ENCODE measurements around the gene RTP3.

Gene RTP3

DNA sequence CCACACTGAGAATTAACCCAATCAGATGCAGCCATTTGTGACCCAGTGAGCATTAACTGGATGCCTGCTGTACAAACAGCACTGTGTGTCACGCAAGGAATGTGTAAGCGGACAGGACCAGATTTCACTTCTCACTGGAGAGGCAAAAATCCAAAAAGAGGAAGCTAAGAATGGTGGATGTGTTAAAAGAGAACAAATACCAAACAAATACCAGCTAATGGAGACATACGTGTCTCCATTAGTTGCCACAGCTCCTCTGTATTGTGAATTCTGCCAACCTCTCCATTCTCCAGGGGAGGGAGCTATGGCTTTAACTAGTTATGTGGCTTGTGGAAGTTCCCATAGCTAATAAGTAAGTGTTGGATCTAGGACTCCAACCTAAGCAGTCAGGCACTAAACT is 35.7 kb upstream of the RTP3 start:
- Histone ChIP-seq H3K9me3 (ENCODE audit: control insufficient read depth in 1 of 2, low read length in 2 of 2) (no peaks in the 10 kb centered on the region), H3K27ac (ENCODE audit: low read depth, low read length) (no peak overlapping the region), H3K36me3 (ENCODE audit: control insufficient read depth in 1 of 2, insufficient read depth in 2 of 2, low read length in 2 of 2) (no peaks in the 10 kb centered on the region), H3K4me3 (ENCODE audit: low read depth in 1 of 2, low read length in 2 of 2) (no peak overlapping the region), H3K9ac (ENCODE audit: low read depth in 1 of 2, low read length in 2 of 2) (no peak overlapping the region), H3K27me3 (ENCODE audit: control insufficient read depth in 1 of 2, insufficient read depth in 2 of 2, low read length in 2 of 2) (peaks cover 21 to 27% of the 10 kb centered on the region in 2 donors), H3K4me1 (ENCODE audit: control insufficient read depth in 1 of 2, insufficient read depth in 2 of 2, low read length in 2 of 2) (no peaks in the 10 kb centered on the region)

- H3K4me1 ChIP-seq (ENCODE audit: control insufficient read depth in 1 of 2, insufficient read depth in 2 of 2, low read length in 2 of 2) = no peaks in the 10 kb centered on the region
- H3K9me3 ChIP-seq (ENCODE audit: control insufficient read depth in 1 of 2, low read length in 2 of 2) = no peaks in the 10 kb centered on the region
- peaks cover 21 to 27% of the 10 kb centered on the region in 2 donors for H3K27me3 ChIP-seq (ENCODE audit: control insufficient read depth in 1 of 2, insufficient read depth in 2 of 2, low read length in 2 of 2)
- H3K27ac ChIP-seq (ENCODE audit: low read depth, low read length) = no peak overlapping the region
- H3K36me3 ChIP-seq (ENCODE audit: control insufficient read depth in 1 of 2, insufficient read depth in 2 of 2, low read length in 2 of 2) = no peaks in the 10 kb centered on the region
- H3K9ac ChIP-seq (ENCODE audit: low read depth in 1 of 2, low read length in 2 of 2) = no peak overlapping the region
- no peak overlapping the region for H3K4me3 ChIP-seq (ENCODE audit: low read depth in 1 of 2, low read length in 2 of 2)
These were observed 35.3 kb upstream of the RTP3 start for GRCh38 chr3:46462511-46462910.

- H3K9ac ChIP-seq (ENCODE audit: low read depth in 1 of 2, low read length in 2 of 2) = no peak overlapping the region
- H3K9me3 ChIP-seq (ENCODE audit: control insufficient read depth in 1 of 2, low read length in 2 of 2) = no peaks in the 10 kb centered on the region
- H3K27ac ChIP-seq (ENCODE audit: low read depth, low read length) = no peak overlapping the region
- H3K4me1 ChIP-seq (ENCODE audit: control insufficient read depth in 1 of 2, insufficient read depth in 2 of 2, low read length in 2 of 2) = no peaks in the 10 kb centered on the region
- H3K36me3 ChIP-seq (ENCODE audit: control insufficient read depth in 1 of 2, insufficient read depth in 2 of 2, low read length in 2 of 2) = no peaks in the 10 kb centered on the region
- H3K4me3 ChIP-seq (ENCODE audit: low read depth in 1 of 2, low read length in 2 of 2) = no peak overlapping the region
- H3K27me3 ChIP-seq (ENCODE audit: control insufficient read depth in 1 of 2, insufficient read depth in 2 of 2, low read length in 2 of 2) = peaks cover 21 to 27% of the 10 kb centered on the region in 2 donors
These were observed 34.5 kb upstream of the RTP3 start for GRCh38 chr3:46463120-46463867.

GRCh38 chr3:46463868-46464241 is 33.9 kb upstream of the RTP3 start:
- Histone ChIP-seq H3K9me3 (ENCODE audit: control insufficient read depth in 1 of 2, low read length in 2 of 2) (no peaks in the 10 kb centered on the region), H3K4me1 (ENCODE audit: control insufficient read depth in 1 of 2, insufficient read depth in 2 of 2, low read length in 2 of 2) (no peaks in the 10 kb centered on the region), H3K9ac (ENCODE audit: low read depth in 1 of 2, low read length in 2 of 2) (no peak overlapping the region), H3K36me3 (ENCODE audit: control insufficient read depth in 1 of 2, insufficient read depth in 2 of 2, low read length in 2 of 2) (no peaks in the 10 kb centered on the region), H3K4me3 (ENCODE audit: low read depth in 1 of 2, low read length in 2 of 2) (no peak overlapping the region), H3K27me3 (ENCODE audit: control insufficient read depth in 1 of 2, insufficient read depth in 2 of 2, low read length in 2 of 2) (peaks cover 21 to 27% of the 10 kb centered on the region in 2 donors), H3K27ac (ENCODE audit: low read depth, low read length) (no peak overlapping the region)

DNA sequence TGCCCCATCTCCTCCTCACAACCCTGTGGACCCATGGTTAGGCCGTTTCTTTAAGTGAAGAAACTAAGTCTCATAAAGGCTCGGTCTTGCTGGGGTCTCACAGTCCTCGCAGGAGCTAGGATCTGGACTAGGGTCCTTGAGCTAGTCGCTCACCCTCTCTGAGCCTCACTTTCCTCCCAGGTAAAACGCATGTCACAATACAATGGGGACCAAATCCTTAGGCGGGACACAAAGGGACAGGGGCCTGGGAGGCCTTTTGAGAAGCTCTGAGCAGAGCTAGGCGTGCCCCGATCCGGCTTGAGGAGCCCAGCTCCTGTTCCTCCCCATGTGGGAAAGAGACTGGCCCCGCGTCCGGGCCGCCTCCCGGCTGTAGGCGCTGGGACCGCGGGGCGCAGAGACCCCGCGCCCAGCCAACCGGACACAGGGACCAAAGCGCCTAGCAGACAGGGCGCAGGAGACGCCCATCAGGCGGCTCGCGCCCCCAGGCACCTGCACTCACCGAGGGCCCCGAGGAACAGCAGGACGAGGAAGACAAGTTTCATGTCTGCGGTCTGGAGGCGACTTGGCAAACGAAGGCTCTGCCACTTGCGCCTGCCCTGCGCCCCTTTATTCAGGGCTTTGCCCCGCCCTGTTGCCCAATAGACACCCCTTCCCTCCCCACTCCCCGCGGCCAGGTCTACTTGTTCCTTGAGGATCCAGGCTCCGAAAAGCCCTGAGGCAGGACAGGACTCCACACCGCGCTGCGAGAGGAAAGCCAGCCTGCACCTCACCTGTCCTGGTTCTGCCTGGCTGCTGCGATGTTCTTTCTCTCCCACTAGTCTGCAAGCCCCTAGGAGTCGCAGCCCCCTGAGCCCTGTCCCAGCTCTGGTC is 33.2 kb upstream of the RTP3 start, which contains the start of gene LTF:
LTF (minus strand) TSS at position 580 of the 870 bp plus-strand sequence; CDS start at position 542, 38 bp downstream.
- Histone ChIP-seq H3K4me1 (ENCODE audit: control insufficient read depth in 1 of 2, insufficient read depth in 2 of 2, low read length in 2 of 2) (no peaks in the 10 kb centered on the region), H3K27ac (ENCODE audit: low read depth, low read length) (no peak within 1 kb of the TSS), H3K27me3 (ENCODE audit: control insufficient read depth in 1 of 2, insufficient read depth in 2 of 2, low read length in 2 of 2) (peaks cover 21 to 27% of the 10 kb centered on the region in 2 donors), H3K4me3 (ENCODE audit: low read depth in 1 of 2, low read length in 2 of 2) (no peak within 1 kb of the TSS), H3K36me3 (ENCODE audit: control insufficient read depth in 1 of 2, insufficient read depth in 2 of 2, low read length in 2 of 2) (no peaks in the 10 kb centered on the region), H3K9me3 (ENCODE audit: control insufficient read depth in 1 of 2, low read length in 2 of 2) (no peaks in the 10 kb centered on the region), H3K9ac (ENCODE audit: low read depth in 1 of 2, low read length in 2 of 2) (no peak within 1 kb of the TSS)

DNA sequence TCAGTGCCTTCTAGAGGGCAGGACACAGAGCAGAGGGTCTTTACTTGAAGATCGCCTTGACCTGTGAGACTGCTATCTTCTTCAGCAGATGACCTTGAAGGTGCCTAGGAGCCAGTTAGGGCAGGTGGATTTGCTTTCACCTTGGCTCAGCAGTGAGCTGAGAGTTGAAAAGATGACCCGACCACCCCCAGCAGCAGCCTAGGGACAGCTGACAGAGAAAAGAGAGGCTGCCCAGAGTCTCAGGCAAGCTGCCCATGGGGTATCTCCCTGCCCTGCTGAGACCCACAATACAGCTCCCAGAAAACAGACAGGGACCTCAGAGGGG is 32.6 kb upstream of the RTP3 start:
- Histone ChIP-seq H3K27me3 (ENCODE audit: control insufficient read depth in 1 of 2, insufficient read depth in 2 of 2, low read length in 2 of 2) (peaks cover 21 to 27% of the 10 kb centered on the region in 2 donors), H3K27ac (ENCODE audit: low read depth, low read length) (no peak overlapping the region), H3K4me3 (ENCODE audit: low read depth in 1 of 2, low read length in 2 of 2) (no peak overlapping the region), H3K4me1 (ENCODE audit: control insufficient read depth in 1 of 2, insufficient read depth in 2 of 2, low read length in 2 of 2) (no peaks in the 10 kb centered on the region), H3K9ac (ENCODE audit: low read depth in 1 of 2, low read length in 2 of 2) (no peak overlapping the region), H3K36me3 (ENCODE audit: control insufficient read depth in 1 of 2, insufficient read depth in 2 of 2, low read length in 2 of 2) (no peaks in the 10 kb centered on the region), H3K9me3 (ENCODE audit: control insufficient read depth in 1 of 2, low read length in 2 of 2) (no peaks in the 10 kb centered on the region)

DNA sequence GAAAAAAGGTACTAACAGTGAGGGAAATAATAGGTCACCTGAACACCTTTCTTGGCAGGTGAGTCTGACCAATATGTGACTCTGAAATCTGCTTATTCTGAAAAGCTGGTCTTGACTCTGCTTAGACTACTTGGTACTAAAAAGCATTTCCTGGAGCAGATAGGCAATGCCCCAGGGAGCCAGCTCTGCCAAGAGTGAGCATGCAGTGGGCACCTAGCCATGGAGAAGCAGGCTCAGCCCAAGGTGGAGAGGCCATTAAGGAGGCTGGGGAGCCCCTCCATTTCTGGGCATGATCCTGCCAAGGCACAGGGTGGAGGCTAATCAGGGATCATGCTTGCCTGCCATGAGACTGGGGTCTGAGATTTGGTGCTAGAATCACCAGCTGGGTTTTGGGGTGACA is 31.5 kb upstream of the RTP3 start:
- Histone ChIP-seq H3K9ac (ENCODE audit: low read depth in 1 of 2, low read length in 2 of 2) (no peak overlapping the region), H3K27me3 (ENCODE audit: control insufficient read depth in 1 of 2, insufficient read depth in 2 of 2, low read length in 2 of 2) (peaks cover 21 to 27% of the 10 kb centered on the region in 2 donors), H3K27ac (ENCODE audit: low read depth, low read length) (no peak overlapping the region), H3K9me3 (ENCODE audit: control insufficient read depth in 1 of 2, low read length in 2 of 2) (no peaks in the 10 kb centered on the region), H3K36me3 (ENCODE audit: control insufficient read depth in 1 of 2, insufficient read depth in 2 of 2, low read length in 2 of 2) (no peaks in the 10 kb centered on the region), H3K4me1 (ENCODE audit: control insufficient read depth in 1 of 2, insufficient read depth in 2 of 2, low read length in 2 of 2) (no peaks in the 10 kb centered on the region), H3K4me3 (ENCODE audit: low read depth in 1 of 2, low read length in 2 of 2) (no peak overlapping the region)

- Histone ChIP-seq H3K4me1 (ENCODE audit: control insufficient read depth in 1 of 2, insufficient read depth in 2 of 2, low read length in 2 of 2) (no peaks in the 10 kb centered on the region), H3K27ac (ENCODE audit: low read depth, low read length) (no peak overlapping the region), H3K36me3 (ENCODE audit: control insufficient read depth in 1 of 2, insufficient read depth in 2 of 2, low read length in 2 of 2) (no peaks in the 10 kb centered on the region), H3K27me3 (ENCODE audit: control insufficient read depth in 1 of 2, insufficient read depth in 2 of 2, low read length in 2 of 2) (peaks cover 21 to 27% of the 10 kb centered on the region in 2 donors), H3K9me3 (ENCODE audit: control insufficient read depth in 1 of 2, low read length in 2 of 2) (no peaks in the 10 kb centered on the region), H3K4me3 (ENCODE audit: low read depth in 1 of 2, low read length in 2 of 2) (no peak overlapping the region), H3K9ac (ENCODE audit: low read depth in 1 of 2, low read length in 2 of 2) (no peak overlapping the region)
These were observed 30.8 kb upstream of the RTP3 start for GRCh38 chr3:46466871-46467403.

GRCh38 chr3:46467562-46467961 is 30.2 kb upstream of the RTP3 start:
- Histone ChIP-seq H3K9ac (ENCODE audit: low read depth in 1 of 2, low read length in 2 of 2) (no peak overlapping the region), H3K4me3 (ENCODE audit: low read depth in 1 of 2, low read length in 2 of 2) (no peak overlapping the region), H3K27ac (ENCODE audit: low read depth, low read length) (no peak overlapping the region), H3K9me3 (ENCODE audit: control insufficient read depth in 1 of 2, low read length in 2 of 2) (no peaks in the 10 kb centered on the region), H3K36me3 (ENCODE audit: control insufficient read depth in 1 of 2, insufficient read depth in 2 of 2, low read length in 2 of 2) (no peaks in the 10 kb centered on the region), H3K4me1 (ENCODE audit: control insufficient read depth in 1 of 2, insufficient read depth in 2 of 2, low read length in 2 of 2) (no peaks in the 10 kb centered on the region), H3K27me3 (ENCODE audit: control insufficient read depth in 1 of 2, insufficient read depth in 2 of 2, low read length in 2 of 2) (peaks cover 21 to 27% of the 10 kb centered on the region in 2 donors)
